ENCODE results near the gene INA. TPM values are rescaled to one million over a fixed set of nuclear protein-coding genes. Genes with fewer than 3 reads are reported as not detected.

Gene INA
- total RNA-seq, 2 donors from 2014 or later: not detected

- peaks cover 73% of the 10 kb centered on the region for H3K27me3 Mint-ChIP-seq
- no peak overlapping the region for H3K27ac Mint-ChIP-seq
- H3K9me3 ChIP-seq (ENCODE audit: control insufficient read depth, low read length, poor library complexity, severe bottlenecking): peaks cover 4% of the 10 kb centered on the region
- no peak for ATAC-seq
- H3K4me1 Mint-ChIP-seq: no peaks in the 10 kb centered on the region
- no peak overlapping the region for H3K4me3 Mint-ChIP-seq
- DNase-seq: no peak
- no peaks in the 10 kb centered on the region for H3K36me3 Mint-ChIP-seq (ENCODE audit: low read depth)
Measured at GRCh38 chr10:103280506-103280905, 3.6 kb downstream of the INA start.

GRCh38 chr10:103281753-103282152 is 4.8 kb downstream of the INA start:
- peaks cover 4% of the 10 kb centered on the region for H3K9me3 ChIP-seq (ENCODE audit: control insufficient read depth, low read length, poor library complexity, severe bottlenecking)
- peaks cover 70% of the 10 kb centered on the region for H3K27me3 Mint-ChIP-seq
- no peak for ATAC-seq
- H3K4me3 Mint-ChIP-seq: no peak overlapping the region
- no peaks in the 10 kb centered on the region for H3K36me3 Mint-ChIP-seq (ENCODE audit: low read depth)
- H3K27ac Mint-ChIP-seq: no peak overlapping the region
- no peak for DNase-seq
- no peaks in the 10 kb centered on the region for H3K4me1 Mint-ChIP-seq

GRCh38 chr10:103282961-103283360 is 6.0 kb downstream of the INA start:
- Mint-ChIP-seq H3K27me3 (peaks cover 77% of the 10 kb centered on the region), H3K36me3 (ENCODE audit: low read depth) (no peaks in the 10 kb centered on the region), H3K4me1 (no peaks in the 10 kb centered on the region), H3K27ac (no peak overlapping the region), H3K4me3 (no peak overlapping the region)
- ATAC-seq (no peak), DNase-seq (no peak)
- peaks cover 4% of the 10 kb centered on the region for H3K9me3 ChIP-seq (ENCODE audit: control insufficient read depth, low read length, poor library complexity, severe bottlenecking)

GRCh38 chr10:103284170-103284569 is 7.2 kb downstream of the INA start:
- peaks cover 81% of the 10 kb centered on the region for H3K27me3 Mint-ChIP-seq
- no peaks in the 10 kb centered on the region for H3K36me3 Mint-ChIP-seq (ENCODE audit: low read depth)
- H3K4me1 Mint-ChIP-seq: no peaks in the 10 kb centered on the region
- DNase-seq: no peak
- H3K9me3 ChIP-seq (ENCODE audit: control insufficient read depth, low read length, poor library complexity, severe bottlenecking): no peaks in the 10 kb centered on the region
- no peak for ATAC-seq
- no peak overlapping the region for H3K4me3 Mint-ChIP-seq
- H3K27ac Mint-ChIP-seq: no peak overlapping the region

- ATAC-seq (no peak), DNase-seq (no peak)
- peaks cover 4% of the 10 kb centered on the region for H3K4me1 Mint-ChIP-seq
- no peak overlapping the region for H3K4me3 Mint-ChIP-seq
- no peak overlapping the region for H3K27ac Mint-ChIP-seq
- H3K27me3 Mint-ChIP-seq: peaks cover 74% of the 10 kb centered on the region
- no peaks in the 10 kb centered on the region for H3K36me3 Mint-ChIP-seq (ENCODE audit: low read depth)
- no peaks in the 10 kb centered on the region for H3K9me3 ChIP-seq (ENCODE audit: control insufficient read depth, low read length, poor library complexity, severe bottlenecking)
Measured at GRCh38 chr10:103287992-103288391, 11.1 kb downstream of the INA start.

GRCh38 chr10:103291588-103291987 is 14.7 kb downstream of the INA start:
- ATAC-seq: no peak
- DNase-seq: no peak
- Mint-ChIP-seq H3K27me3 (peaks cover 47% of the 10 kb centered on the region), H3K27ac (no peak overlapping the region), H3K4me3 (no peak overlapping the region), H3K36me3 (ENCODE audit: low read depth) (no peaks in the 10 kb centered on the region), H3K4me1 (peaks cover 4% of the 10 kb centered on the region)
- no peaks in the 10 kb centered on the region for H3K9me3 ChIP-seq (ENCODE audit: control insufficient read depth, low read length, poor library complexity, severe bottlenecking)

GRCh38 chr10:103295374-103296015 is 18.6 kb downstream of the INA start:
- Mint-ChIP-seq H3K27ac (no peak overlapping the region), H3K4me3 (no peak overlapping the region), H3K27me3 (peaks cover 13% of the 10 kb centered on the region), H3K36me3 (ENCODE audit: low read depth) (no peaks in the 10 kb centered on the region), H3K4me1 (peaks cover 2% of the 10 kb centered on the region)
- no peaks in the 10 kb centered on the region for H3K9me3 ChIP-seq (ENCODE audit: control insufficient read depth, low read length, poor library complexity, severe bottlenecking)
- ATAC-seq (no peak), DNase-seq (no peak)

- no peak for ATAC-seq
- H3K36me3 Mint-ChIP-seq (ENCODE audit: low read depth): peaks cover 2% of the 10 kb centered on the region
- no peaks in the 10 kb centered on the region for H3K9me3 ChIP-seq (ENCODE audit: control insufficient read depth, low read length, poor library complexity, severe bottlenecking)
- H3K27ac Mint-ChIP-seq: no peak overlapping the region
- H3K4me3 Mint-ChIP-seq: no peak overlapping the region
- no peaks in the 10 kb centered on the region for H3K27me3 Mint-ChIP-seq
- H3K4me1 Mint-ChIP-seq: no peaks in the 10 kb centered on the region
- DNase-seq: no peak
Measured at GRCh38 chr10:103307594-103307993, 30.7 kb downstream of the INA start.

- H3K4me1 Mint-ChIP-seq: no peaks in the 10 kb centered on the region
- H3K36me3 Mint-ChIP-seq (ENCODE audit: low read depth): peaks cover 2% of the 10 kb centered on the region
- no peak for ATAC-seq
- H3K4me3 Mint-ChIP-seq: no peak overlapping the region
- no peak for DNase-seq
- no peak overlapping the region for H3K27ac Mint-ChIP-seq
- no peaks in the 10 kb centered on the region for H3K27me3 Mint-ChIP-seq
- H3K9me3 ChIP-seq (ENCODE audit: control insufficient read depth, low read length, poor library complexity, severe bottlenecking): no peaks in the 10 kb centered on the region
Measured at GRCh38 chr10:103310197-103310596, 33.3 kb downstream of the INA start.

- H3K27ac Mint-ChIP-seq: peak overlapping the region; percentile 83
- no peaks in the 10 kb centered on the region for H3K9me3 ChIP-seq (ENCODE audit: control insufficient read depth, low read length, poor library complexity, severe bottlenecking)
- DNase-seq: no peak
Measured at GRCh38 chr10:103316087-103316486, 39.1 kb downstream of the INA start.

GRCh38 chr10:103327906-103328305 is 51.0 kb downstream of the INA start:
- ATAC-seq: no peak
- Mint-ChIP-seq H3K4me3 (no peak overlapping the region), H3K4me1 (no peaks in the 10 kb centered on the region), H3K27me3 (no peaks in the 10 kb centered on the region), H3K27ac (no peak overlapping the region), H3K36me3 (ENCODE audit: low read depth) (no peaks in the 10 kb centered on the region)
- DNase-seq: no peak
- no peaks in the 10 kb centered on the region for H3K9me3 ChIP-seq (ENCODE audit: control insufficient read depth, low read length, poor library complexity, severe bottlenecking)

More at GRCh38 chr10:103316087-103316486, 39.1 kb downstream of the INA start:
- Mint-ChIP-seq H3K4me1 (peaks cover 2% of the 10 kb centered on the region), H3K36me3 (ENCODE audit: low read depth) (peaks cover 6% of the 10 kb centered on the region), H3K4me3 (no peak overlapping the region), H3K27me3 (no peaks in the 10 kb centered on the region)
- no peak for ATAC-seq

GRCh38 chr10:103333934-103334520 is 57.1 kb downstream of the INA start:
- ATAC-seq: no peak
- Mint-ChIP-seq H3K4me1 (no peaks in the 10 kb centered on the region), H3K36me3 (ENCODE audit: low read depth) (peaks cover 2% of the 10 kb centered on the region), H3K4me3 (no peak overlapping the region), H3K27me3 (no peaks in the 10 kb centered on the region), H3K27ac (no peak overlapping the region)
- DNase-seq: no peak
- no peaks in the 10 kb centered on the region for H3K9me3 ChIP-seq (ENCODE audit: control insufficient read depth, low read length, poor library complexity, severe bottlenecking)

- Mint-ChIP-seq H3K27ac (no peak overlapping the region), H3K36me3 (ENCODE audit: low read depth) (peaks cover 2% of the 10 kb centered on the region)
- no peak for ATAC-seq
Measured at GRCh38 chr10:103334567-103334966, 57.6 kb downstream of the INA start.

GRCh38 chr10:103336370-103336769 is 59.4 kb downstream of the INA start:
- Mint-ChIP-seq H3K27me3 (no peaks in the 10 kb centered on the region), H3K4me3 (no peak overlapping the region), H3K27ac (no peak overlapping the region), H3K36me3 (ENCODE audit: low read depth) (peaks cover 2% of the 10 kb centered on the region), H3K4me1 (no peaks in the 10 kb centered on the region)
- DNase-seq: no peak
- H3K9me3 ChIP-seq (ENCODE audit: control insufficient read depth, low read length, poor library complexity, severe bottlenecking): no peaks in the 10 kb centered on the region
- ATAC-seq: no peak

More at GRCh38 chr10:103334567-103334966, 57.6 kb downstream of the INA start:
- H3K9me3 ChIP-seq (ENCODE audit: control insufficient read depth, low read length, poor library complexity, severe bottlenecking): no peaks in the 10 kb centered on the region
- no peaks in the 10 kb centered on the region for H3K4me1 Mint-ChIP-seq
- no peak overlapping the region for H3K4me3 Mint-ChIP-seq
- DNase-seq: no peak
- H3K27me3 Mint-ChIP-seq: no peaks in the 10 kb centered on the region

Data from T-helper 17 cell (primary cell).